CD14-positive monocyte (primary cell): Measurements from ENCODE around the gene TYMP. TPM values are rescaled to one million over a fixed set of nuclear protein-coding genes. Genes with fewer than 3 reads are reported as not detected.

Source experiments
- DNase-seq, 3 donors: peaks; one replicate each; pipeline ENCODE4 v3.0.0-alpha.2; 2011 to 2022
- H2AFZ ChIP-seq: 2 replicates; pipeline ENCODE4 v1.6.0; 2012; ENCODE audit warnings: mild to moderate bottlenecking, low read depth, low read length, inconsistent platforms; ENCODE audit not compliant: insufficient read depth, poor library complexity, severe bottlenecking
- H3K27ac ChIP-seq, 2 donors: 1 replicate in 1 of 2; 2 replicates in 1 of 2; pipeline ENCODE4 v1.5.1; 2012 to 2013; ENCODE audit warnings: low read length in 2 of 2, control low read depth in 1 of 2, inconsistent platforms in 1 of 2, low read depth in 1 of 2, mild to moderate bottlenecking in 1 of 2
- H3K27me3 ChIP-seq, 2 donors: one replicate each; pipeline versions ENCODE4 v1.6.0 to v1.6.1; 2011 to 2013; ENCODE audit warnings: low read length in 2 of 2; ENCODE audit not compliant: control insufficient read depth in 2 of 2, insufficient read depth in 2 of 2
- H3K36me3 ChIP-seq, 2 donors: replicated peaks in 1 of 2; 1 replicate in 1 of 2; 2 replicates in 1 of 2; pipeline versions ENCODE4 v1.5.1 to v1.6.1; 2012 to 2013; ENCODE audit warnings: low read length in 2 of 2, control low read depth in 1 of 2, inconsistent platforms in 1 of 2, mild to moderate bottlenecking in 1 of 2; ENCODE audit not compliant: insufficient read depth in 2 of 2, control insufficient read depth in 1 of 2
- H3K4me1 ChIP-seq, 2 donors: 1 replicate in 1 of 2; 2 replicates in 1 of 2; pipeline versions ENCODE4 v1.5.1 to v1.6.1; 2012 to 2013; ENCODE audit warnings: low read length in 2 of 2, control low read depth in 1 of 2, inconsistent platforms in 1 of 2, mild to moderate bottlenecking in 1 of 2, moderate library complexity in 1 of 2; ENCODE audit not compliant: insufficient read depth in 2 of 2, control insufficient read depth in 1 of 2
- H3K4me2 ChIP-seq: replicated peaks from 2 replicates; pipeline ENCODE3; 2012; ENCODE audit warnings: low read length, moderate library complexity, mild to moderate bottlenecking; ENCODE audit not compliant: poor library complexity, severe bottlenecking; ENCODE audit errors: extremely low read depth
- H3K4me3 ChIP-seq, 3 experiments: fragments of 200-600 bp in 1 of 3; sonication (generic) in 1 of 3; replicated peaks in 1 of 3; 1 replicate in 2 of 3; 2 replicates in 1 of 3; pipeline ENCODE4 v1.5.1; 2011 to 2013; ENCODE audit warnings: low read length in 3 of 3, mild to moderate bottlenecking in 3 of 3, control low read depth in 2 of 3, low read depth in 2 of 3, inconsistent platforms in 1 of 3, moderate library complexity in 1 of 3
- H3K79me2 ChIP-seq: 2 replicates; pipeline ENCODE4 v1.6.0; 2012; ENCODE audit warnings: mild to moderate bottlenecking, control low read depth, inconsistent platforms, low read length, moderate library complexity; ENCODE audit not compliant: insufficient read depth
- H3K9ac ChIP-seq: 2 replicates; pipeline ENCODE4 v1.6.0; 2017; ENCODE audit warnings: low read length, mild to moderate bottlenecking; ENCODE audit not compliant: insufficient read depth, poor library complexity, severe bottlenecking
- H3K9me3 ChIP-seq, 2 donors: replicated peaks in 1 of 2; 1 replicate in 1 of 2; 2 replicates in 1 of 2; pipeline versions ENCODE4 v1.5.1 to v1.6.1; 2012 to 2013; ENCODE audit warnings: low read length in 2 of 2, control low read depth in 1 of 2; ENCODE audit not compliant: control insufficient read depth in 1 of 2, insufficient read depth in 1 of 2
- H4K20me1 ChIP-seq: 2 replicates; pipeline ENCODE4 v1.6.0; 2012; ENCODE audit warnings: mild to moderate bottlenecking, low read length, control low read depth, moderate library complexity; ENCODE audit not compliant: insufficient read depth
- H3K27ac Mint-ChIP-seq, 7 donors: one replicate each; pipeline ENCODE4 v1.8.0; 2020; ENCODE audit warnings: mild to moderate bottlenecking in 7 of 7, mixed read lengths in 7 of 7, moderate library complexity in 6 of 7, inconsistent platforms in 2 of 7
- H3K27me3 Mint-ChIP-seq, 3 donors: one replicate each; pipeline ENCODE4 v1.8.0; 2021 to 2022; ENCODE audit warnings: low read depth in 3 of 3, mild to moderate bottlenecking in 3 of 3, mixed read lengths in 3 of 3, moderate library complexity in 3 of 3, inconsistent platforms in 1 of 3
- H3K36me3 Mint-ChIP-seq, 2 donors: one replicate each; pipeline ENCODE4 v1.8.0; 2020; ENCODE audit warnings: mixed read lengths in 2 of 2, inconsistent platforms in 1 of 2, mild to moderate bottlenecking in 1 of 2
- H3K4me1 Mint-ChIP-seq: one replicate; pipeline ENCODE4 v1.8.0; 2020; ENCODE audit warnings: mild to moderate bottlenecking, mixed read lengths
- H3K4me3 Mint-ChIP-seq, 2 donors: one replicate each; pipeline ENCODE4 v1.8.0; 2020; ENCODE audit warnings: mild to moderate bottlenecking in 2 of 2, mixed read lengths in 2 of 2, moderate library complexity in 1 of 2
- H3K9me3 Mint-ChIP-seq, 7 donors: one replicate each; pipeline ENCODE4 v1.8.0; 2020 to 2022; ENCODE audit warnings: mixed read lengths in 7 of 7, mild to moderate bottlenecking in 6 of 7, moderate library complexity in 6 of 7, inconsistent platforms in 2 of 7
- CTCF ChIP-seq: fragments of 200-600 bp; IDR thresholded peaks from one replicate; pipeline ENCODE4 v1.8.0; 2022; ENCODE audit warnings: antibody characterized with exemption, mild to moderate bottlenecking
- WGBS: methylation state at CpG from one replicate; pipeline ENCODE4 v1.1.5; 2013; ENCODE audit warnings: missing lambda C conversion rate; ENCODE audit not compliant: insufficient coverage; 5-methylcytosine and 5-hydroxymethylcytosine counted together
- intact Hi-C, 2 donors: fragments of 100-400 bp; cut with micrococcal nuclease; formaldehyde crosslinking; loops; one replicate each; pipeline versions ENCODE4 v1.15.0 to v1.15.1; 2023
- polyA plus RNA-seq, 3 donors: library from polyadenylated mRNA; depleted of rRNA in 1 of 3; unstranded in 2 of 3; stranded (reverse) in 1 of 3; fragments of 300-500 nt in 2 of 3; fragments of >200 nt in 1 of 3; fragmentation: Illumina TruSeq in 2 of 3; gene quantifications; 1 replicate in 2 of 3; 2 replicates in 1 of 3; pipeline ENCODE4 v1.2.3, GENCODE V29; 2012 to 2021

The TYMP gene
- polyA plus RNA-seq, 3 donors, result 787 to 994 (median 955) TPM

GRCh38 chr22:50497093-50497492, 32.7 kb downstream of the TYMP start:
- H3K27ac Mint-ChIP-seq, result no peak overlapping the region
- peaks cover 6 to 10% (median 10%) of the 10 kb centered on the region in 3 donors for H3K27me3 Mint-ChIP-seq
- Histone ChIP-seq H3K4me2 (no peak overlapping the region), H3K27me3 (no peaks in the 10 kb centered on the region), H3K9me3 (no peaks in the 10 kb centered on the region), H3K36me3 (peaks cover 0 to 2% of the 10 kb centered on the region in 2 donors), H3K4me1 (no peaks in the 10 kb centered on the region), H3K27ac (no peak overlapping the region), H3K4me3 (no peak overlapping the region), H3K9ac (no peak overlapping the region), H4K20me1 (no peaks in the 10 kb centered on the region), H2AFZ (no peak overlapping the region), H3K79me2 (no peaks in the 10 kb centered on the region)
- H3K36me3 Mint-ChIP-seq, result peaks cover 1% of the 10 kb centered on the region in 2 donors
- H3K9me3 Mint-ChIP-seq, result no peaks in the 10 kb centered on the region
- DNase-seq, result no peak
- 81% methylated on average over 4 of the region's 6 CpGs for WGBS
- no peak overlapping the region for H3K4me3 Mint-ChIP-seq
- TF ChIP-seq CTCF, result no peak
- intact Hi-C loops, result loop anchor here (5.0 to 10.0 kb wide), 2 partner anchors 142 to 245 kb away; partner anchors contain the start of gene HDAC10 (in 2 of the 2)
- H3K4me1 Mint-ChIP-seq, result peaks cover 2% of the 10 kb centered on the region

- Histone ChIP-seq H3K9ac (peak overlapping the region; percentile 21), H3K27me3 (no peaks in the 10 kb centered on the region), H3K36me3 (no peaks in the 10 kb centered on the region), H3K4me3 (peak overlapping the region in 1 of 3 experiments; percentile 20), H3K9me3 (no peaks in the 10 kb centered on the region), H3K79me2 (no peaks in the 10 kb centered on the region), H3K27ac (no peak overlapping the region), H2AFZ (peak overlapping the region; percentile 68), H4K20me1 (no peaks in the 10 kb centered on the region), H3K4me1 (peaks cover 0 to 9% of the 10 kb centered on the region in 2 donors), H3K4me2 (peak overlapping the region; percentile 27)
- Mint-ChIP-seq H3K27ac (no peak overlapping the region), H3K4me3 (peak overlapping the region; percentile 63 to 86), H3K9me3 (no peaks in the 10 kb centered on the region), H3K27me3 (peaks cover 5 to 10% (median 9%) of the 10 kb centered on the region in 3 donors), H3K4me1 (peaks cover 8% of the 10 kb centered on the region), H3K36me3 (no peaks in the 10 kb centered on the region)
- intact Hi-C loops, result loop anchor here in 1 of 2 donors (10.0 kb wide), 1 partner anchor 136 kb away; no protein-coding TSS in a partner anchor
- no peak for TF ChIP-seq CTCF
- 30% methylated on average over 21 of the region's 27 CpGs for WGBS
- DNase-seq, result peak in 2 of 3 donors; percentile 22 to 38
Observed at GRCh38 chr22:50490531-50491308, 39.1 kb downstream of the TYMP start.
